ENCODE measurements around the gene TLR2.

DNA sequence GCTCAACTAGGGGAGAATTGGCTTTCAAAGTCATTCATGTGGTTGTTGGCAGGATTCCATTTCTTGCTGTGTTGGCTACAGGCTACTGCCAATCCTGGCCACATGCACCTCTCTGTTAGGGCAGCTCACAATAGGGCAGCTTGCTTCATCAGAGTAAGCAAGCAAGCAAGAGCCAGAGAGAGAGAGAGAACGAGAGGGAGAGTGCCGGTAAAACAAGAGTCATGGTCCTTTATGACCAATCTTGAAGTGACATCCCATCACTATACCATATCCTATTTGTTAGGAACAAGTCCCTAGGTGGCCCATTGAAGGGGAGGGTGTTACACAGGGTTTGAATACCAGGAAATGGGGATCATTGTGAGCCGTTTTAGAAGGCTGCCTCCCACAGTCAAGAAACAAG lies 33.0 kb upstream of the TLR2 start:
- TF ChIP-seq POLR2A (IDR thresholded peaks at IDR 0.05) = no peak
- TF ChIP-seq, protein P1, sequence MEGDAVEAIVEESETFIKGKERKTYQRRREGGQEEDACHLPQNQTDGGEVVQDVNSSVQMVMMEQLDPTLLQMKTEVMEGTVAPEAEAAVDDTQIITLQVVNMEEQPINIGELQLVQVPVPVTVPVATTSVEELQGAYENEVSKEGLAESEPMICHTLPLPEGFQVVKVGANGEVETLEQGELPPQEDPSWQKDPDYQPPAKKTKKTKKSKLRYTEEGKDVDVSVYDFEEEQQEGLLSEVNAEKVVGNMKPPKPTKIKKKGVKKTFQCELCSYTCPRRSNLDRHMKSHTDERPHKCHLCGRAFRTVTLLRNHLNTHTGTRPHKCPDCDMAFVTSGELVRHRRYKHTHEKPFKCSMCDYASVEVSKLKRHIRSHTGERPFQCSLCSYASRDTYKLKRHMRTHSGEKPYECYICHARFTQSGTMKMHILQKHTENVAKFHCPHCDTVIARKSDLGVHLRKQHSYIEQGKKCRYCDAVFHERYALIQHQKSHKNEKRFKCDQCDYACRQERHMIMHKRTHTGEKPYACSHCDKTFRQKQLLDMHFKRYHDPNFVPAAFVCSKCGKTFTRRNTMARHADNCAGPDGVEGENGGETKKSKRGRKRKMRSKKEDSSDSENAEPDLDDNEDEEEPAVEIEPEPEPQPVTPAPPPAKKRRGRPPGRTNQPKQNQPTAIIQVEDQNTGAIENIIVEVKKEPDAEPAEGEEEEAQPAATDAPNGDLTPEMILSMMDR (IDR thresholded peaks at IDR 0.05) = no peak
